Left lung (tissue), 10 donors: ENCODE results near the gene FHAD1. TPM values are rescaled to one million over a fixed set of nuclear protein-coding genes. Genes with fewer than 3 reads are reported as not detected.

Experiments used
- ATAC-seq: fragments of 200-7000 bp; cut with Tn5 transposase; one replicate; pipeline ENCODE4 v1.9.1; 2020; ENCODE audit warnings: moderate library complexity
- DNase-seq, 4 donors: peaks; one replicate each; pipeline ENCODE4 v3.0.0-alpha.2; 2013 to 2020
- H3K27ac ChIP-seq, 2 donors: fragments of 200-600 bp; sonication (generic) in 1 of 2; one replicate each; pipeline versions ENCODE4 v1.5.0 to v1.8.0; 2020 to 2021
- H3K27me3 ChIP-seq, 2 donors: fragments of 200-600 bp; sonication (generic) in 1 of 2; one replicate each; pipeline versions ENCODE4 v1.5.0 to v1.8.0; 2020 to 2021
- H3K36me3 ChIP-seq, 2 donors: fragments of 200-600 bp; sonication (generic) in 1 of 2; one replicate each; pipeline versions ENCODE4 v1.5.0 to v1.8.0; 2020 to 2021
- H3K4me1 ChIP-seq, 2 donors: fragments of 200-600 bp; one replicate each; pipeline ENCODE4 v1.8.0; 2021
- H3K4me3 ChIP-seq, 2 donors: fragments of 200-600 bp; sonication (generic) in 1 of 2; one replicate each; pipeline versions ENCODE4 v1.5.0 to v1.8.0; 2020 to 2021; ENCODE audit warnings: mild to moderate bottlenecking in 1 of 2
- H3K9me3 ChIP-seq, 2 donors: fragments of 200-600 bp; sonication (generic) in 1 of 2; one replicate each; pipeline versions ENCODE4 v1.5.0 to v1.8.0; 2020 to 2021
- intact Hi-C, 2 donors: fragments of 100-400 bp; cut with DNase I; formaldehyde crosslinking; loops; one replicate each; pipeline versions ENCODE4 v1.11.2 to v1.14.2; 2022
- polyA plus RNA-seq, 6 donors: library from polyadenylated mRNA; unstranded; fragments of 120-200 nt; gene quantifications; one replicate each; pipeline ENCODE4 v1.2.1, GENCODE V29; 2013; ENCODE audit not compliant: insufficient read length in 6 of 6
- total RNA-seq, 2 donors: library from RNA; stranded (reverse); fragmentation: NEBNext Ultra II Directional; extraction: Animal tissue kit (Norgen Biotek cat#: 25700); gene quantifications; one replicate each; pipeline ENCODE4 v1.2.1, GENCODE V29; 2021
- TF ChIP-seq, protein P1 (sequence below), 2 donors: fragments of 200-600 bp; sonication (generic) in 1 of 2; IDR thresholded peaks; one replicate each; pipeline versions ENCODE4 v1.5.0 to v1.8.0; 2021; ENCODE audit warnings: antibody characterized with exemption in 2 of 2
- donor health status: DM: no; HTN: yes; CAD: no.
- donor health status: DM: no; HTN: no; CAD: no.

The FHAD1 gene
- total and polyA plus RNA-seq, 8 donors, result 1.1 to 8.5 (median 3.9) TPM

DNA sequence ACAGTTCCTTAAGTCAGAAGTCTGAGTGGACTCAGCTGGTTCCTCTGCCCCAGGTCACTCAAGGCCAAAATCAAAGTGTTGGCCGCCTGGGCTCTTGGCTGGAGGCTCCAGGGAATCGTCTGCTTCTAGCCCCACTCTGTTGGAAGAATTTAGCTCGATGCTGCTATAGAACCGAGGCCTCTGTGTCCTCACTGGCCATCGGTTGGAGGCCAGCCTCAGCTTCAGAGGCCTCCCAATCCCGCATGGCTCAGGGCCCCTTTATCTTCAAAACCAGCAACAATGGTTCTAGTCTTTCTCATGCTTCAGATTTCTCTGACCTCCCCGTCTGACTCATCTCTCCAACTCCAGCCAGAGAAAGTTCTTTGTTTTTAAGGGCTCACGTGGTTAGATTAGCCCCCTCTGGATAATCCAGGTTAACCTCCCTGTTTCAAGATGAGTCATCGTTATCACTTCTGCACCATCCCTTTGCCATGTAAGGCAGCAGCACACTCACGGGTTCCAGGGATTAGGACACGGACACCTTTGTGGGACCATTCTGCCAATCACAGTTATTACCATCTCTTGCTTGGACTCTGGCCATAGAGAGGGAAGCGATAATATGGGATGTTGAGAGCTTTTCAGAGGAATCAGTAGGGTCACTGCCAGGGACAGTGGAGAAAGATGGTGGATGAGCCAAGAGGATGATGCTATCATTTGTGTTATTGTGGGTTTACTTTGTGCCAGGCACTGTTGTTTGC lies 13.6 kb downstream of the FHAD1 start:
- no peaks in the 10 kb centered on the region for H3K36me3 ChIP-seq
- peaks cover 0 to 6% of the 10 kb centered on the region in 2 donors for H3K9me3 ChIP-seq
- intact Hi-C loops, result loop anchor here in 1 of 2 donors (10.0 kb wide), 1 partner anchor 106 kb away; the partner anchor contains the start of gene TMEM51
- DNase-seq, result peak in 1 of 4 donors; percentile 35
- TF ChIP-seq, protein P1, sequence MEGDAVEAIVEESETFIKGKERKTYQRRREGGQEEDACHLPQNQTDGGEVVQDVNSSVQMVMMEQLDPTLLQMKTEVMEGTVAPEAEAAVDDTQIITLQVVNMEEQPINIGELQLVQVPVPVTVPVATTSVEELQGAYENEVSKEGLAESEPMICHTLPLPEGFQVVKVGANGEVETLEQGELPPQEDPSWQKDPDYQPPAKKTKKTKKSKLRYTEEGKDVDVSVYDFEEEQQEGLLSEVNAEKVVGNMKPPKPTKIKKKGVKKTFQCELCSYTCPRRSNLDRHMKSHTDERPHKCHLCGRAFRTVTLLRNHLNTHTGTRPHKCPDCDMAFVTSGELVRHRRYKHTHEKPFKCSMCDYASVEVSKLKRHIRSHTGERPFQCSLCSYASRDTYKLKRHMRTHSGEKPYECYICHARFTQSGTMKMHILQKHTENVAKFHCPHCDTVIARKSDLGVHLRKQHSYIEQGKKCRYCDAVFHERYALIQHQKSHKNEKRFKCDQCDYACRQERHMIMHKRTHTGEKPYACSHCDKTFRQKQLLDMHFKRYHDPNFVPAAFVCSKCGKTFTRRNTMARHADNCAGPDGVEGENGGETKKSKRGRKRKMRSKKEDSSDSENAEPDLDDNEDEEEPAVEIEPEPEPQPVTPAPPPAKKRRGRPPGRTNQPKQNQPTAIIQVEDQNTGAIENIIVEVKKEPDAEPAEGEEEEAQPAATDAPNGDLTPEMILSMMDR (IDR thresholded peaks at IDR 0.05), result no peak
- H3K27ac ChIP-seq, result peak overlapping the region; percentile 71 to 85
- peaks cover 11 to 59% of the 10 kb centered on the region in 2 donors for H3K4me1 ChIP-seq
- ATAC-seq, result peak; percentile 11
- H3K4me3 ChIP-seq, result no peak overlapping the region
- no peaks in the 10 kb centered on the region for H3K27me3 ChIP-seq

GRCh38 chr1:15261155-15262002 lies 14.4 kb downstream of the FHAD1 start:
- H3K27ac ChIP-seq, result peak overlapping the region; percentile 71 to 85
- peak; percentile 80 for ATAC-seq
- DNase-seq, result peak in 2 of 4 donors; percentile 69 to 88
- no peaks in the 10 kb centered on the region for H3K36me3 ChIP-seq
- TF ChIP-seq, protein P1 (IDR thresholded peaks at IDR 0.05), result no peak
- intact Hi-C loops, result loop anchor here in 1 of 2 donors (10.0 kb wide), 1 partner anchor 107 kb away; the partner anchor contains the start of gene TMEM51
- peaks cover 0 to 6% of the 10 kb centered on the region in 2 donors for H3K9me3 ChIP-seq
- peaks cover 11 to 59% of the 10 kb centered on the region in 2 donors for H3K4me1 ChIP-seq
- no peaks in the 10 kb centered on the region for H3K27me3 ChIP-seq
- H3K4me3 ChIP-seq, result peak overlapping the region in 1 of 2 donors; percentile 4

DNA sequence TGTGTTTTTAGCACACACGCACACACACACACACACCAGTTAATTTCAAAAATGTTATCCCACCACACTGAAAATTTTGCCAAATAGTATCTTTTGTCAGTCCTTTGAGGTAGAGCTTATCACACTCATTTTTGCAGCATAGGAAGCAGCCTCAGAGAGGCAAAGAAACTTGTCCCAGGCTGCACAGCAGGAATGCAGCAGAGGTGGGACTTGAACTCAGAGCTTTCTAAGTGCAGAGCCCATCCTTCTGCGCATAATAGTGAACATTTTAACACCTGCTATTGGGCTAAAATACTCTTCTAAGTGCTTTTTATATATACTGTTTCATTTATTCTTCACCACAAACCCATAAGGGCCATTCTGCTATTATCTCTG lies 15.0 kb downstream of the FHAD1 start:
- Histone ChIP-seq H3K27ac (peak overlapping the region; percentile 71 to 85), H3K4me1 (peaks cover 11 to 59% of the 10 kb centered on the region in 2 donors), H3K9me3 (peaks cover 0 to 6% of the 10 kb centered on the region in 2 donors), H3K36me3 (no peaks in the 10 kb centered on the region), H3K27me3 (no peaks in the 10 kb centered on the region), H3K4me3 (peak overlapping the region in 1 of 2 donors; percentile 4)
- TF ChIP-seq, protein P1 (IDR thresholded peaks at IDR 0.05), result no peak
- DNase-seq (no peak), ATAC-seq (no peak)
- intact Hi-C loops, result loop anchor here in 1 of 2 donors (10.0 kb wide), 1 partner anchor 107 kb away; the partner anchor contains the start of gene TMEM51

GRCh38 chr1:15262706-15263105 lies 15.7 kb downstream of the FHAD1 start:
- TF ChIP-seq, protein P1 (IDR thresholded peaks at IDR 0.05), result no peak
- Histone ChIP-seq H3K27ac (peak overlapping the region; percentile 71 to 85), H3K27me3 (no peaks in the 10 kb centered on the region), H3K4me1 (peaks cover 11 to 54% of the 10 kb centered on the region in 2 donors), H3K4me3 (no peak overlapping the region), H3K36me3 (no peaks in the 10 kb centered on the region), H3K9me3 (peaks cover 0 to 6% of the 10 kb centered on the region in 2 donors)
- DNase-seq (no peak), ATAC-seq (no peak)
- intact Hi-C loops, result loop anchor here in 1 of 2 donors (10.0 kb wide), 1 partner anchor 108 kb away; the partner anchor contains the start of gene TMEM51
